Activated T-cell treated with anti-CD3 and anti-CD28 coated beads for 48 hours (primary cell): ENCODE data around the gene PODN.

ENCODE experiments used
- DNase-seq: peaks from one replicate; pipeline ENCODE4 v3.0.0-alpha.2; 2020; ENCODE audit warnings: low read depth

PODN gene

GRCh38 chr1:53074313-53075154, 12.5 kb downstream of the PODN start:
- DNase-seq = no peak

- no peak for DNase-seq
These were observed 13.2 kb downstream of the PODN start for GRCh38 chr1:53075206-53075605.

DNA sequence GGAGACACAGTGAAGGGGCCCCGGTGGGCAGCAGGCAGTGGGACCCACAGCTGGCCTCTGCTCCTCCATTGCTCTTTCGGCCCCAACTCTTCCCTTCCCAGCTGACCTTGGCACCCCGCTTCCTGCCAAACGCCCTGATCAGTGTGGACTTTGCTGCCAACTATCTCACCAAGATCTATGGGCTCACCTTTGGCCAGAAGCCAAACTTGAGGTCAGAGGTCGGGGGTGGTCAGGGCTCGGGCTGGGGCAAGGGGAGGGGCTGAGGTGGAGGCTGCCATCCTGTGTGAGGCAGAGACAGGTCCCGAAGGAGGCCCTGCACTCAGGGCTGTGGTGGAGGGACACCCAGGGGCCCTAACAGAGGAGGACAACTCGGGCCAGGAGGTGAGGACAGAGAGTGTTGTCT, 13.7 kb downstream of the PODN start:
- no peak for DNase-seq

DNA sequence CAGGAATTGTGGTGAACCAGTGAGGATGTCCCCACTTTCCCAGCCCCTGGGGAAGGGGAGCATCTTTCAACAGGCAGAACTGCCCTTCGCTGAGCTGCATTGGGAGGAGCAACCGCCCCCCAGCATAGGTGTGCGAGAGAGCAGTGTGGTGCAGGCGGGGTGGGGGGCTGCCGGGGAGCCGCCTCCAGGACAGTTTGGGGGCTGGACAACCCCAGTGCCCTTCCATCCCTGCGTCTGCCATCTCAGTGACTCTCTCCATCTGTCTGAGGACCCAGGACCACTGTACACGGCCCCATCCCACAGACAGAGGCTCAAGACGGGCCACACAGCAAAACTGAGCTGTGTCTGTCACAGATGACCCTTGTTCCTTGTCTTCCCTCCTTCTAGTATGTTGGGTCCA, 14.2 kb downstream of the PODN start:
- DNase-seq = no peak

GRCh38 chr1:53076721-53077598, 14.9 kb downstream of the PODN start:
- DNase-seq = no peak

GRCh38 chr1:53077599-53077965, 15.6 kb downstream of the PODN start:
- DNase-seq = no peak

DNA sequence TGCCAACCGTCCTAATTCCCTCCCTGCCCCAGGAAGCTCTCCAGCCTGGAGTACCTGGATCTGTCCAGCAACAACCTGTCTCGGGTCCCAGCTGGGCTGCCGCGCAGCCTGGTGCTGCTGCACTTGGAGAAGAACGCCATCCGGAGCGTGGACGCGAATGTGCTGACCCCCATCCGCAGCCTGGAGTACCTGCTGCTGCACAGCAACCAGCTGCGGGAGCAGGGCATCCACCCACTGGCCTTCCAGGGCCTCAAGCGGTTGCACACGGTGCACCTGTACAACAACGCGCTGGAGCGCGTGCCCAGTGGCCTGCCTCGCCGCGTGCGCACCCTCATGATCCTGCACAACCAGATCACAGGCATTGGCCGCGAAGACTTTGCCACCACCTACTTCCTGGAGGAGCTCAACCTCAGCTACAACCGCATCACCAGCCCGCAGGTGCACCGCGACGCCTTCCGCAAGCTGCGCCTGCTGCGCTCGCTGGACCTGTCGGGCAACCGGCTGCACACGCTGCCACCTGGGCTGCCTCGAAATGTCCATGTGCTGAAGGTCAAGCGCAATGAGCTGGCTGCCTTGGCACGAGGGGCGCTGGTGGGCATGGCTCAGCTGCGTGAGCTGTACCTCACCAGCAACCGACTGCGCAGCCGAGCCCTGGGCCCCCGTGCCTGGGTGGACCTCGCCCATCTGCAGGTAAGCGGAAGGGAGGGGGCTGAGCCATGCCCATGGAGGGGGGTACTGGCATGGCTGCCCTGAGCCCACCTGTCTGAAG, 16.5 kb downstream of the PODN start:
- no peak for DNase-seq

- no peak for DNase-seq
These were observed 17.2 kb downstream of the PODN start for GRCh38 chr1:53079251-53079650.

- no peak for DNase-seq
These were observed 18.0 kb downstream of the PODN start for GRCh38 chr1:53080041-53080440.

GRCh38 chr1:53080769-53081168, 18.8 kb downstream of the PODN start:
- DNase-seq = no peak

- no peak for DNase-seq
These were observed 19.5 kb downstream of the PODN start for GRCh38 chr1:53081384-53082066.

DNA sequence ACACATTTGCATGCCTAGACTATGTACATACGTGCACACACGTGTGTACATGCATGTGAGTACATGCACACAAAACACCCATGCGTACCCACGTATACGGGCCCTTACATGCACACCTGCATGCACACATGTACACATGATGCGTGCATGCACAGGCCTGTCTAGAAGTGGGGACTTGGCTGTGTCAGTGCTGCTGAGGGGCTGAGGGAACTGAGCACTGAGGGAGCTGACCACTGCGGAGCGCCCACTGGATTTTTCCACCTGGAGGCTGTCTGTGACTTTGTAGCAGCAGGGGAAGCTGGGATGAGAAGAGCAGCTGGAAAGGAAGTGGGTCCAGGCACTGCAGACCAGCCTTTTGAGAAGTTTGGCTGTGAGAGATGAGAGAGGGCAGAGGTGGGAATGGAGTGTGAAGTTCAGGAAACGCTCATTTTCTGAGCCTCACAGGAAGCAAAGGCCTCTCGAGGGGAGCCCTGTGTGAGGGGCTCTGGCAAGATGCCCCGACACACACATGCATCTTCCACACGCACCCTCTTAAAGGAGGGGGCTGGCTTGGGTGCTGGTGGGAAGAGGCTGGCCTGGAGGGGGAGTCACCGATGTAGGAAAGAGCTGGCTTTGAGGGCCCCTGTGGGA, 20.9 kb downstream of the PODN start:
- DNase-seq = no peak

- no peak for DNase-seq
These were observed 21.9 kb downstream of the PODN start for GRCh38 chr1:53083636-53084588.

DNA sequence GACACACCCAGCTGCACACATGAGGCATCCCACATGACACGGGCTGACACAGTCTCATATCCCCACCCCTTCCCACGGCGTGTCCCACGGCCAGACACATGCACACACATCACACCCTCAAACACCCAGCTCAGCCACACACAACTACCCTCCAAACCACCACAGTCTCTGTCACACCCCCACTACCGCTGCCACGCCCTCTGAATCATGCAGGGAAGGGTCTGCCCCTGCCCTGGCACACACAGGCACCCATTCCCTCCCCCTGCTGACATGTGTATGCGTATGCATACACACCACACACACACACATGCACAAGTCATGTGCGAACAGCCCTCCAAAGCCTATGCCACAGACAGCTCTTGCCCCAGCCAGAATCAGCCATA, 22.6 kb downstream of the PODN start:
- DNase-seq = no peak

GRCh38 chr1:53085405-53085804, 23.4 kb downstream of the PODN start:
- no peak for DNase-seq

DNA sequence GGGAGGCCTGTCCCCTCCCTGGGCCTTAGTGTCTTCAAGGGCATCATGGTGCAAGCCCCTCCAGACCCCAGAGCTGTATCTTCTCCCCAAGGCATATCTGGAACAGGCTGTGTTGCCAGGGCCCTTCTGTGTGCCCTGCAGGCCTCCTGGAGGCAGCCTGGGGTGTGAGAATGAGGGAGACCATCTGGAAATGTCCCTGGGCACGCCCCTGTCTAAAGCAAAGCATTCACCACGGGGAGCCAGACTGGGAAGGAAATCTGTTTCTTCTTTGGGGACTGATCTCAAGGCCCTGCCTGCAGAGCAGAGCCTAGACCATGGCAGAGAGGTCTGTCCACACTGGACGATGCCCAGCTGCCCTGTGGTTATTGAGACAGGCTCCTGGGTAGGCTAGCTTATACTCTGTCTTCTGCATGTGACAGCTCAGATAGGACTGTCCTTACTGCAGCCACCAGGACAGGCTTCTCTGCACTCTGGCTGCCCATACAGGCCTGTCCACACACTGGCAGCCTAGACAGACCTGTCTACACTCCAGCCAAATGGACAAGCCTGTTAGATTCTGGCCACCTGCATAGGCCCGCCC, 24.6 kb downstream of the PODN start:
- no peak for DNase-seq

- no peak for DNase-seq
These were observed 25.6 kb downstream of the PODN start for GRCh38 chr1:53087332-53088285.

GRCh38 chr1:53088616-53089300, 26.7 kb downstream of the PODN start:
- no peak for DNase-seq
